Activated naive CD8-positive, alpha-beta T cell (primary cell): ENCODE results near the gene CMSS1.

Experiments
- H3K27ac Mint-ChIP-seq: one replicate; pipeline ENCODE4 v1.8.0; 2021; ENCODE audit warnings: mixed read lengths
- H3K27me3 Mint-ChIP-seq: one replicate; pipeline ENCODE4 v1.8.0; 2021; ENCODE audit warnings: mixed read lengths
- H3K36me3 Mint-ChIP-seq: one replicate; pipeline ENCODE4 v1.8.0; 2021; ENCODE audit warnings: mixed read lengths
- H3K4me1 Mint-ChIP-seq: one replicate; pipeline ENCODE4 v1.8.0; 2021; ENCODE audit warnings: low read depth, mixed read lengths
- H3K4me3 Mint-ChIP-seq: one replicate; pipeline ENCODE4 v1.8.0; 2021; ENCODE audit warnings: mild to moderate bottlenecking, mixed read lengths
- H3K9me3 Mint-ChIP-seq: one replicate; pipeline ENCODE4 v1.8.0; 2021; ENCODE audit warnings: low read depth, mixed read lengths

The CMSS1 gene

GRCh38 chr3:99952306-99952705 lies 134.6 kb downstream of the CMSS1 start:
- H3K27me3 Mint-ChIP-seq = no peaks in the 10 kb centered on the region
- H3K27ac Mint-ChIP-seq = no peak overlapping the region
- H3K9me3 Mint-ChIP-seq = no peaks in the 10 kb centered on the region
- H3K36me3 Mint-ChIP-seq = no peaks in the 10 kb centered on the region
- no peak overlapping the region for H3K4me3 Mint-ChIP-seq
- peaks cover 2% of the 10 kb centered on the region for H3K4me1 Mint-ChIP-seq

DNA sequence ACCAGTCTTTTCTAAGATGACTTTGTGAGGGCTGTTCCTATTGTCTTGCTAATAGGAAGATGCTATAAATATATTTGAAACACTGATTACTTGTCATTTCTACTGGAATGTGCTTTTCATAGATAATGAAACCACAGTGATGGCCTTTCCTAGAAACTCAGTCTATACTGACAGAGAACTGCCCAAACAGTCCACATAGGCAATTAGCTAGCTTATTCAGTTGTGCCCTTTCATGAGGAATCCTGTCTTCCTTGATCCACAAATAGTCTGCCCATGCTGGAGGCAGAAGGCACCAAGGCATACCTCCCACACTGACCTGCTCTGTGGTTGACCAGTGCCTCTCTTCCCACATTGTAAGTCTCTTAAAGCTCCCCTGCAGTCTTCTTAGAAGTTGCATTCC lies 135.9 kb downstream of the CMSS1 start:
- H3K27ac Mint-ChIP-seq = no peak overlapping the region
- no peaks in the 10 kb centered on the region for H3K36me3 Mint-ChIP-seq
- no peaks in the 10 kb centered on the region for H3K27me3 Mint-ChIP-seq
- peaks cover 2% of the 10 kb centered on the region for H3K4me1 Mint-ChIP-seq
- no peak overlapping the region for H3K4me3 Mint-ChIP-seq
- no peaks in the 10 kb centered on the region for H3K9me3 Mint-ChIP-seq

- no peaks in the 10 kb centered on the region for H3K27me3 Mint-ChIP-seq
- H3K4me1 Mint-ChIP-seq = peaks cover 2% of the 10 kb centered on the region
- no peaks in the 10 kb centered on the region for H3K9me3 Mint-ChIP-seq
- H3K36me3 Mint-ChIP-seq = no peaks in the 10 kb centered on the region
- no peak overlapping the region for H3K4me3 Mint-ChIP-seq
- H3K27ac Mint-ChIP-seq = no peak overlapping the region
Measured at GRCh38 chr3:99954914-99955644, 137.4 kb downstream of the CMSS1 start.

DNA sequence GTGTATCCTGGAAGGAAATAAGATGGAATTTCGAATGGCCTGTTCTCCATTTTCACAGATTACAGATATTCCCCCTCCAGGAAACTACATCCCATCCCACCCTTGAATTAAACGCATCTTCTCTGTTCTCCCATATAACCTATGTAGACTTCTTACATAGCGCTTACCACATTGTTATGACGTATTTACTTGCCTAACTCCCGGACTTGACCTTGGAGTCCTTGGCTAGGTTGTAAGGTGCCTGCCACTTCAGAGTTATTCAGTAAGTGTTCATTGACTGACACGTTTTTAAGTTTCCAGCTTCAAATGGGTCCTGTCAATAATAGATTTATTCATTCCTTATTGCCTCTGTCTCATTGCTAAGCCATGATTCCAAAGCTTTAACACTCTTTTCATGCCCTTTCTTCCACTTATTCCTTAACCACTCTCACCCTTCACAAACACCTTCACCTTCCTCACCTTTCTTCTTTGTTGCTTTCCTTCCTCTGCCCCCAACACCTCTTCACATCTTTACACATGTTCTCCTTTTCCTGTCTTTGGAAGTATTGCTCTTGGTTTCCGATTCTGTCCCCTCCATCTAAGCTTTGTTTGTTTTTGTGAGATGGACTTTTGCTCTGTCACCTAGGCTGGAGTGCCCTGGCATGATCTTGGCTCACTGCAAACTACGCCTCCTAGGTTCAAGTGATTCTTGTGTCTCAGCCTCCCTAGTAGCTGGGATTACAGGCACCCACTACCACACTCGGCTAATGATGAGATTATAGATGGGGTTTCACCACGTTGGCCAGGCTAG lies 138.3 kb downstream of the CMSS1 start:
- Mint-ChIP-seq H3K27me3 (no peaks in the 10 kb centered on the region), H3K4me3 (no peak overlapping the region), H3K27ac (no peak overlapping the region), H3K36me3 (no peaks in the 10 kb centered on the region), H3K9me3 (no peaks in the 10 kb centered on the region), H3K4me1 (peaks cover 2% of the 10 kb centered on the region)

DNA sequence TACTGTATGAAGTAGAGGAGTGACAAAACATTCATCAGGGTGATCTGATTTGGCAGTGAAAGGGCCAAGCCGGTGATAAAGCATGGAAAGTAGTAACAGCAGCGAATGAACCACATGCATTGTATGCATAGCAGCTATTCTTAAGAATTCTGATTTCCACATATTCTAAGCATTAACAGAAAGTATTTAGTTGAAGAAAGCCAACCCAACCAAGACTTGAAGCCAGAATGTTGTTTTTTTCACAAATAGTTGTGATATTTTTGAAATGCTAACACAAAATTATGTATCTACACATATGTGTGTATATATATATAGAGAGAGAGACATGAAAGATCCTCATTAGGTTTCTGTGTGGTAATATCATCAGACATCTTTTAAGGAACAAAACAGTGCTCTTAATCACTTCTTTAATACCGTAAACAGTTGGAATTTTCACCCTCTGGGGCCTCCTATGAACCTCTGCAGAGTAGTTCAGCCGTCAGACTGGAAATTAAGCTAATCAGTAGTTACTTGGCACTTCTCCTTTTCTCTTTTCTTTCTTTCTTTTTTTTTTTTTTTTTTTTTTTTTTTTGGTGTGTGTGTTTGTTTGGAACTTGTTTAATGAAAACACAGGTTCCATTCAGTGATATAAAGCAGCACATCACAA lies 139.6 kb downstream of the CMSS1 start:
- no peak overlapping the region for H3K27ac Mint-ChIP-seq
- peaks cover 2% of the 10 kb centered on the region for H3K4me1 Mint-ChIP-seq
- no peaks in the 10 kb centered on the region for H3K36me3 Mint-ChIP-seq
- no peaks in the 10 kb centered on the region for H3K27me3 Mint-ChIP-seq
- H3K4me3 Mint-ChIP-seq = no peak overlapping the region
- H3K9me3 Mint-ChIP-seq = no peaks in the 10 kb centered on the region

DNA sequence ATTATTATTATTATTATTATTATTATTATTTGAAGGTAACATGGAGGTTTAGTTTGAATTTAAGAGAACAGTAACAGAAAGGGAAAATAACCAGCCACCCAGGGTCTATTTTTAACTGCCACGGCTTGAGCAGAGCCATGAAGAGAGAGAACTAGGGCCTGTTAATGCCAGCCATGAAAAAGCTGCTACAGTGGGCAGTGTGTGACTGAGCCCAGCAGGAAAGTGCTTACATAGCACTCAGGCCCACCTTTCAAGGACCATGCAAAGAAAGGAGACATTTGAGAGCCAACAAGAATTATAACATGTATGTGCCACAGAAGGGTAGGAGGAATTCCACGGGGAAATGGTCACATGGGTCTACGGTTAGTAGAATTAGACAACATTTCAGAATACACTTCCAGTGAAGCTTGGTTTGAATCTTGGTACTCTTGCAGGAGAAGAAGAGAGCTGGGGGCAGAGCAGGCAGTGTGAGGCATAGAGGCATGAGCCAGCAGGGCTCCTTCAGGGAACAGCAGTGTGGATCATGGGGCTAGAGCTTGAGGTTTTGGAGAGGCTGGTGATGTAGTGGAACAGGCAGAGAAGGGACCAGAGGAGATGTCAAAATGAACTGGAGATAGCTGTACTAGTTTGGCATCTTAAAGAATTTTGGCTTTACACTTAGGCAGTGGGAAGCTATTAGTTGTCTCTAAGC lies 140.7 kb downstream of the CMSS1 start:
- peaks cover 2% of the 10 kb centered on the region for H3K4me1 Mint-ChIP-seq
- no peaks in the 10 kb centered on the region for H3K9me3 Mint-ChIP-seq
- no peak overlapping the region for H3K27ac Mint-ChIP-seq
- no peak overlapping the region for H3K4me3 Mint-ChIP-seq
- peaks cover 4% of the 10 kb centered on the region for H3K36me3 Mint-ChIP-seq
- H3K27me3 Mint-ChIP-seq = no peaks in the 10 kb centered on the region

DNA sequence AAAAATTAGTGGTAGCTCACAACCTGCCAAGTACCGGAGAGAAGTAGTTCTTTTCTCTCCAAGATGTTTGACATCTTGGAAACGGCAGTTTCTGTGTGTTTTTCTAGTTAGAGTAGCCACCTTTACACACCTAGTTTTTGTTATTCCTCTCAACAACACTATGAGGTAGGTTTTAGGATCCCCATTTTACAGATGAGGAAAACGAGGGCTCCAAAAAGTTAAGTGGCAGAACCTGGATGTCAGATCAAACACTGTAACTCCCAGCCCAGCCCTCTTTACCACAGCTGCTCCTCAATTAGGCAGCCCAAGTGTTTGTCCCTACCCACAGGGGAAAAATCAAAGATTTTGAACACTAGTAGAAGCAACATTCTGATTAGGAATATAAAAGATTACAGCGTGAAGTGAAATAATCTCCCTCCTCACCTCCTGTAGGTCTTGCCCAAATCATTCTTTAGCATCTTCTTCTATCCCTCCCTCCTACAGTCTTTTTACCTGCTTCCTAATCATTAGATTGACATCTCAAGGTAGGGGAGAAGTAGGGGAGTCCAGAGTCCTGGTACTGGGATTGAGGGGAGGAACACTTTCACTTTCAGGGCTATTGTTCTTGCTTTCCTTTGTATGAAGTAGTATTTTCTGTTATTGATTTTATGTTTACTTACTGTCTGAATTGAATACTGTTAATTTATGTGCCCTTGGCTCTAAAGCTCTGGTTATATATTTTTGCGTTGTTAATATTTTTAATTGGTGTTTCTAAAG lies 142.6 kb downstream of the CMSS1 start:
- H3K36me3 Mint-ChIP-seq = peaks cover 4% of the 10 kb centered on the region
- H3K27ac Mint-ChIP-seq = no peak overlapping the region
- no peaks in the 10 kb centered on the region for H3K27me3 Mint-ChIP-seq
- no peaks in the 10 kb centered on the region for H3K9me3 Mint-ChIP-seq
- H3K4me1 Mint-ChIP-seq = no peaks in the 10 kb centered on the region
- H3K4me3 Mint-ChIP-seq = no peak overlapping the region

GRCh38 chr3:99960941-99961340 lies 143.3 kb downstream of the CMSS1 start:
- no peaks in the 10 kb centered on the region for H3K9me3 Mint-ChIP-seq
- H3K27ac Mint-ChIP-seq = no peak overlapping the region
- no peaks in the 10 kb centered on the region for H3K4me1 Mint-ChIP-seq
- peaks cover 4% of the 10 kb centered on the region for H3K36me3 Mint-ChIP-seq
- H3K4me3 Mint-ChIP-seq = no peak overlapping the region
- H3K27me3 Mint-ChIP-seq = no peaks in the 10 kb centered on the region

- Mint-ChIP-seq H3K36me3 (peaks cover 4% of the 10 kb centered on the region), H3K27me3 (no peaks in the 10 kb centered on the region), H3K9me3 (no peaks in the 10 kb centered on the region), H3K4me3 (no peak overlapping the region), H3K27ac (no peak overlapping the region), H3K4me1 (no peaks in the 10 kb centered on the region)
Measured at GRCh38 chr3:99961756-99962515, 144.3 kb downstream of the CMSS1 start.

DNA sequence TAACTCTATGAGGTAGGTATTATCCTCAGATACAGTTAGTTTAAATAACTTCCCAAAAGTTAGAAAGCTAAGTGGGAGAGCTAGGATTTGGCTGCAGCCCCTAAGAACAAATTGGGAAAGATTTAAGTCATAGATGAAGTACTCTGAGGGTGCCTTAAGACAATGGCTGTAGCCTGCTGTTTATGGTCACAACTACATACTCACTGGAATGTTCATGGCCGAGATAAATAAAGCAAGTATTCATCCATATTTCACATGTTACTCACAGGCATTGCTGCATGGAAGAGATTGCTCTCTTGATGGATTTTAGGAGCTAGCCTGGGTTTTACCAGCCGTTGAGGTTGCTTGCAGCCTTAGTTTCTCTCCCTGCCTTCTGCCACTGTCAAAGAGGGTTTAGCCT lies 145.0 kb downstream of the CMSS1 start:
- no peak overlapping the region for H3K4me3 Mint-ChIP-seq
- no peaks in the 10 kb centered on the region for H3K9me3 Mint-ChIP-seq
- H3K27ac Mint-ChIP-seq = no peak overlapping the region
- H3K27me3 Mint-ChIP-seq = no peaks in the 10 kb centered on the region
- H3K4me1 Mint-ChIP-seq = no peaks in the 10 kb centered on the region
- H3K36me3 Mint-ChIP-seq = peaks cover 8% of the 10 kb centered on the region

DNA sequence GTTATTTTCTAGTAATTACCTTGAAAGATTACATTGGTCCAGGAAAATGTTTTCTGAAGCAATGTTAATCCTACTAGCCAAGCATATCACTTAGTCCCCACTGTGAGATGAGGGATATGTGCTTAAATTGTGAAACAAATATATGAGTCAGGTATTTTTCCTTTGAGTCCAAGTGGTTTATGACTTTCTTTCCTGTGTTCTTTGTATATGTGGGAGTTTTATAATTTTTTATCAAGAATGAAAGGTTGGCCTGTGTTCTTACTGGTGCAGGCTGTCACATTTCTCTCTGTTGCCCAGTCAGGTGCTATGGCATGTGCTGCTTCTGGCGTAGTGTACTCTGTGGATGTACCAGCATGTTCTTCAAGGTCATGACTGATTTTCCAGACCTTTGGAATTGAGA lies 147.4 kb downstream of the CMSS1 start:
- Mint-ChIP-seq H3K27ac (no peak overlapping the region), H3K36me3 (peaks cover 14% of the 10 kb centered on the region), H3K4me3 (no peak overlapping the region), H3K4me1 (peaks cover 18% of the 10 kb centered on the region), H3K9me3 (no peaks in the 10 kb centered on the region), H3K27me3 (no peaks in the 10 kb centered on the region)

- Mint-ChIP-seq H3K36me3 (peaks cover 14% of the 10 kb centered on the region), H3K4me1 (peaks cover 23% of the 10 kb centered on the region), H3K27me3 (no peaks in the 10 kb centered on the region), H3K27ac (no peak overlapping the region), H3K4me3 (no peak overlapping the region), H3K9me3 (no peaks in the 10 kb centered on the region)
Measured at GRCh38 chr3:99965681-99966408, 148.2 kb downstream of the CMSS1 start.

- Mint-ChIP-seq H3K36me3 (peaks cover 14% of the 10 kb centered on the region), H3K4me3 (no peak overlapping the region), H3K9me3 (no peaks in the 10 kb centered on the region), H3K27ac (no peak overlapping the region), H3K27me3 (no peaks in the 10 kb centered on the region), H3K4me1 (peaks cover 23% of the 10 kb centered on the region)
Measured at GRCh38 chr3:99966662-99967416, 149.2 kb downstream of the CMSS1 start.
